WTC11 (cell line): Measurements from ENCODE around the gene FGF14. TPM values are rescaled to one million over a fixed set of nuclear protein-coding genes. Genes with fewer than 3 reads are reported as not detected.

Experiments
- ATAC-seq: fragments of 200-7000 bp; cut with Tn5 transposase; 2 replicates; pipeline ENCODE4 v1.10.0; 2021; ENCODE audit warnings: mild to moderate bottlenecking, moderate library complexity
- CTCF ChIA-PET: fragments of 300-600 bp; sonication (Branson Sonifier 250); formaldehyde crosslinking; loops from one replicate; lab custom pipeline; 2021; ENCODE audit warnings: antibody characterized with exemption; lab: Charles Lee
- POLR2A ChIA-PET: fragments of 350-600 bp; sonication (Branson Sonifier 250); formaldehyde crosslinking; loops from one replicate; lab custom pipeline; 2021; ENCODE audit warnings: antibody characterized with exemption; lab: Charles Lee
- DNase-seq: peaks from one replicate; pipeline ENCODE4 v3.0.0; 2021; ENCODE audit warnings: low spot score
- H3K27ac Mint-ChIP-seq: 2 replicates; pipeline ENCODE4 v1.8.0; 2021; ENCODE audit warnings: mixed read lengths
- H3K27me3 Mint-ChIP-seq: 2 replicates; pipeline ENCODE4 v1.8.0; 2021; ENCODE audit warnings: low read depth, mild to moderate bottlenecking, moderate library complexity, mixed read lengths
- H3K36me3 Mint-ChIP-seq: 2 replicates; pipeline ENCODE4 v1.8.0; 2021; ENCODE audit warnings: mixed read lengths
- H3K4me1 Mint-ChIP-seq: 2 replicates; pipeline ENCODE4 v1.8.0; 2022; ENCODE audit warnings: mixed read lengths
- H3K4me3 Mint-ChIP-seq: 2 replicates; pipeline ENCODE4 v1.8.0; 2021; ENCODE audit warnings: mild to moderate bottlenecking, moderate library complexity, mixed read lengths
- H3K9me3 Mint-ChIP-seq: 2 replicates; pipeline ENCODE4 v1.8.0; 2021; ENCODE audit warnings: mixed read lengths
- AFF4 ChIP-seq: sonication (generic); formaldehyde crosslinking; IDR thresholded peaks from 2 replicates; pipeline ENCODE4 v1.8.1; 2023; ENCODE audit warnings: mild to moderate bottlenecking, missing genetic modification reagents, borderline replicate concordance
- ATF2 ChIP-seq: sonication (generic); formaldehyde crosslinking; IDR thresholded peaks from 2 replicates; pipeline ENCODE4 v1.8.1; 2022; ENCODE audit warnings: low read depth, missing genetic modification reagents, borderline replicate concordance
- ATF3 ChIP-seq: sonication (generic); formaldehyde crosslinking; conservative IDR thresholded peaks from 2 replicates; pipeline ENCODE4 v1.8.1; 2022; ENCODE audit warnings: mild to moderate bottlenecking, missing genetic modification reagents
- E2F1 ChIP-seq: sonication (generic); formaldehyde crosslinking; IDR thresholded peaks from 2 replicates; pipeline ENCODE4 v1.8.0; 2022; ENCODE audit warnings: mild to moderate bottlenecking, missing genetic modification reagents
- FOXP4 ChIP-seq: sonication (generic); formaldehyde crosslinking; IDR thresholded peaks from 2 replicates; pipeline ENCODE4 v1.8.0; 2022; ENCODE audit warnings: mild to moderate bottlenecking, missing genetic modification reagents
- GRHL2 ChIP-seq: fragments of 250-450 bp; sonication (Bioruptor Pico); IDR thresholded peaks from 2 replicates; pipeline ENCODE4 v1.8.0; 2022; ENCODE audit warnings: mild to moderate bottlenecking, moderate library complexity; ENCODE audit not compliant: insufficient replicate concordance, severe bottlenecking
- NR2C2 ChIP-seq: sonication (generic); formaldehyde crosslinking; IDR thresholded peaks from 2 replicates; pipeline ENCODE4 v1.8.0; 2022; ENCODE audit warnings: mild to moderate bottlenecking, missing genetic modification reagents
- OVOL2 ChIP-seq: fragments of 250-450 bp; sonication (Bioruptor Pico); IDR thresholded peaks from 2 replicates; pipeline ENCODE4 v1.9.0; 2021; ENCODE audit warnings: mild to moderate bottlenecking, borderline replicate concordance
- RORB ChIP-seq: fragments of 250-450 bp; sonication (Bioruptor Pico); IDR thresholded peaks from 2 replicates; pipeline ENCODE4 v1.9.0; 2021; ENCODE audit warnings: mild to moderate bottlenecking
- SMAD3 ChIP-seq: sonication (generic); formaldehyde crosslinking; IDR thresholded peaks from 2 replicates; pipeline ENCODE4 v1.8.0; 2022; ENCODE audit warnings: missing genetic modification reagents, mild to moderate bottlenecking, borderline replicate concordance
- SOX15 ChIP-seq: fragments of 250-450 bp; sonication (Bioruptor Pico); IDR thresholded peaks from 2 replicates; pipeline ENCODE4 v1.9.0; 2021; ENCODE audit warnings: mild to moderate bottlenecking
- SP1 ChIP-seq: sonication (generic); formaldehyde crosslinking; conservative IDR thresholded peaks from 2 replicates; pipeline ENCODE4 v1.8.1; 2022; ENCODE audit warnings: missing genetic modification reagents
- TCF7 ChIP-seq: sonication (generic); formaldehyde crosslinking; IDR thresholded peaks from 2 replicates; pipeline ENCODE4 v1.8.0; 2022; ENCODE audit warnings: mild to moderate bottlenecking, low read depth, missing genetic modification reagents, moderate library complexity
- USF2 ChIP-seq: sonication (generic); formaldehyde crosslinking; IDR thresholded peaks from 2 replicates; pipeline ENCODE4 v1.8.1; 2023; ENCODE audit warnings: mild to moderate bottlenecking, missing genetic modification reagents, moderate library complexity
- ZBTB21 ChIP-seq: sonication (generic); formaldehyde crosslinking; IDR thresholded peaks from 2 replicates; pipeline ENCODE4 v1.8.1; 2023; ENCODE audit warnings: mild to moderate bottlenecking, missing genetic modification reagents, borderline replicate concordance
- ZNF138 ChIP-seq: sonication (generic); formaldehyde crosslinking; conservative IDR thresholded peaks from 2 replicates; pipeline ENCODE4 v1.8.1; 2022; ENCODE audit warnings: mild to moderate bottlenecking, moderate library complexity, missing genetic modification reagents
- ZNF416 ChIP-seq: fragments of 250-450 bp; sonication (Bioruptor Pico); IDR thresholded peaks from 2 replicates; pipeline ENCODE4 v1.9.0; 2021; ENCODE audit warnings: mild to moderate bottlenecking, inconsistent platforms
- ZNF425 ChIP-seq: fragments of 250-450 bp; sonication (Bioruptor Pico); conservative IDR thresholded peaks from 2 replicates; pipeline ENCODE4 v1.9.0; 2021; ENCODE audit warnings: mild to moderate bottlenecking
- total RNA-seq: library from RNA; stranded (reverse); gene quantifications from 3 replicates; pipeline ENCODE4 v1.2.3, GENCODE V29; 2021

The FGF14 gene
- total RNA-seq, 1 experiment from 2014 or later: 0.28 TPM

- H3K27me3 Mint-ChIP-seq: no peaks in the 10 kb centered on the region
- ATAC-seq: peak; percentile 75
Measured at GRCh38 chr13:102277286-102277685, 124.6 kb downstream of the FGF14 start.

GRCh38 chr13:102276404-102276803 is 125.4 kb downstream of the FGF14 start:
- 0 out of 2 replicates have a peak, but pooled peaks cover 7% of the 10 kb centered on the region for H3K4me1 Mint-ChIP-seq
- H3K4me3 Mint-ChIP-seq: no peak overlapping the region
- no peak overlapping the region for H3K27ac Mint-ChIP-seq
- ATAC-seq (no peak), DNase-seq (no peak)
- no peaks in the 10 kb centered on the region for H3K27me3 Mint-ChIP-seq
- TF ChIP-seq USF2 (CRISPR knock-in tag) (no peak), ZNF416 (CRISPR knock-in tag) (no peak), GRHL2 (CRISPR knock-in tag) (no peak), SMAD3 (no peak), RORB (CRISPR knock-in tag) (no peak), ZNF425 (CRISPR knock-in tag) (no peak), TCF7 (CRISPR knock-in tag) (no peak), ZNF138 (no peak), SOX15 (CRISPR knock-in tag) (no peak), AFF4 (CRISPR knock-in tag) (no peak), ATF3 (CRISPR knock-in tag) (no peak), E2F1 (CRISPR knock-in tag) (no peak), ATF2 (no peak)
- CTCF ChIA-PET: no interaction called here
- POLR2A ChIA-PET: no interaction called here
- no peaks in the 10 kb centered on the region for H3K9me3 Mint-ChIP-seq
- no peaks in the 10 kb centered on the region for H3K36me3 Mint-ChIP-seq

More at GRCh38 chr13:102277286-102277685, 124.6 kb downstream of the FGF14 start:
- ChIA-PET POLR2A (interaction anchor here (0.5 kb wide), 1 partner anchor 179 kb away, joined by 3 read pairs; no protein-coding TSS in a partner anchor), CTCF (interaction anchor here (1.0 kb wide), 1 partner anchor 279 kb away, joined by 3 read pairs; no protein-coding TSS in a partner anchor)
- no peak overlapping the region for H3K4me3 Mint-ChIP-seq
- DNase-seq: no peak
- H3K4me1 Mint-ChIP-seq: 0 out of 2 replicates have a peak, but pooled peaks cover 7% of the 10 kb centered on the region
- H3K9me3 Mint-ChIP-seq: no peaks in the 10 kb centered on the region; the same call in 1 of the 2 replicates
- no peak overlapping the region for H3K27ac Mint-ChIP-seq
- TF ChIP-seq ZBTB21: no peak
- no peak for TF ChIP-seq SP1
- TF ChIP-seq NR2C2 (CRISPR knock-in tag): no peak
- TF ChIP-seq FOXP4: no peak
- TF ChIP-seq OVOL2 (CRISPR knock-in tag): no peak
- TF ChIP-seq, all 79 proteins: peak for 0
- H3K36me3 Mint-ChIP-seq: no peaks in the 10 kb centered on the region
